ENCODE results near the gene RAD51B. TPM values are rescaled to one million over a fixed set of nuclear protein-coding genes. Genes with fewer than 3 reads are reported as not detected.
"Not testable (repeated sequence)": the region's sequence is repeated elsewhere in the genome, so short reads cannot be mapped to it uniquely, and the experiment has no call there.

Gene RAD51B
- total RNA-seq, 1 donor = 22.4 TPM

DNA sequence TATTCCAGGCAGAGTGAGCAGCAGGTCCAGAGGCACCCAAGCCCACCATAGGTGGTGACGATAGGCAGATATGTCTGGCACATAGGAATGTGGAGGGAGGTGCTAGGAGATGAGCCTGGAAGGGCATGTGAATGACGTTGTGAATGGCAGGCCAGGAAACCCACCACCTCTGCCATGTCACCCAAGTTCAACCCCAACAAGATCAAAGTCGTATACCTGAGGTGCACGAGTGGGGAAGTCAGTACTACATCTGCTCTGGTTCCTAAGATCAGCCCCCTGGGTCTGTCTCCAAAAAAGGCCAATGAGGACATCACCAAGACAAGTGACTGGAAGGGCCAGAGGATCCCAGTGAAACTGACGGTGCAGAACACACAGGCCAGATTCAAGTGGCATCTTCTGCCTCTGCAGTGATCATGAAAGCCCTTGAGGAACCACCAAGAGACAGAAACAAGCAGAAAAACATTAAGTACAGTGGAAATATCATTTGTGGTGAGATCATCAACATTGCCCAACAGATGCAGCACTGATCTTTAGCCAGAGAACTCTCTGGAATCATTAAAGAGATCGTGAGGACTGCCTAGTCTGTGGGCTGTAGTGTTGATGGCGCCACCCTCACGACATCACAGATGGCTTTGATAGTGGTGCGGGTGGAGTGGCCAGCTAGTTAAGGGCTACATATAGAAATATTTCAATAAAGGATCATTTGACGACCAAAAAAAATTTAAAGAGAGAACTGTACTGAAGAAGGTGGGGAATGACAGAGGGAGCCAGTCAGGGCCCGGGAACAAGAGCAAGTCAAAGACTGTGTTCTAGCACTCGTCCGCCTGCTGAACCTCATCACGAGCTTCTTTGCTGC is 873.6 kb downstream of the RAD51B start:
- DNase-seq (ENCODE audit: low read depth in 2 of 3, low spot score in 2 of 3) = no peak

DNA sequence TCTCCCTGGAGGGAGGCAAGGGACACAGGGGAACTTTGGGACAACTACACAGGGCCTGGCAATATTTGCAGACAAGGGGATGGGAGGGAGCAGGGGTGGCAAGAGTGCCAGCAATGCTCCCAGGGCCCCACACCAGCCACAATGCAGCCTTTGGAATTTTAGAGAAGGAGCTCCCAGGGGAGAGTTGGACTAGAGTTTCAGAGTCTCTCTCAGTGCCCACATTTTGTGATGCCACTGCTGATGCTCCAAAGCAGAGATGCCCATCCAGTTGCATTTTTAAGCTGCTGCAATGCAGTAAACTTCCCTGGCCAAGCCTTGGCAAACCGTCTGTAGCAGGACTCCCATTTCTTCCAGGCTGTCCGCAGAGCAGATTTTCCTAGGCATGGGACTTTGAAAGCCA is 874.3 kb downstream of the RAD51B start:
- DNase-seq (ENCODE audit: low read depth in 2 of 3, low spot score in 2 of 3) = no peak

- peak in 2 of 3 donors; percentile 46 to 68 for DNase-seq (ENCODE audit: low read depth in 2 of 3, low spot score in 2 of 3)
Observed at GRCh38 chr14:68694516-68695235, 875.1 kb downstream of the RAD51B start.

GRCh38 chr14:68695326-68695768 is 875.8 kb downstream of the RAD51B start:
- DNase-seq (ENCODE audit: low read depth in 2 of 3, low spot score in 2 of 3) = peak in 1 of 3 donors; percentile 52

GRCh38 chr14:68695856-68696255 is 876.3 kb downstream of the RAD51B start:
- DNase-seq (ENCODE audit: low read depth in 2 of 3, low spot score in 2 of 3) = no peak

- no peak for DNase-seq (ENCODE audit: low read depth in 2 of 3, low spot score in 2 of 3)
Observed at GRCh38 chr14:68696266-68696665, 876.7 kb downstream of the RAD51B start.

DNA sequence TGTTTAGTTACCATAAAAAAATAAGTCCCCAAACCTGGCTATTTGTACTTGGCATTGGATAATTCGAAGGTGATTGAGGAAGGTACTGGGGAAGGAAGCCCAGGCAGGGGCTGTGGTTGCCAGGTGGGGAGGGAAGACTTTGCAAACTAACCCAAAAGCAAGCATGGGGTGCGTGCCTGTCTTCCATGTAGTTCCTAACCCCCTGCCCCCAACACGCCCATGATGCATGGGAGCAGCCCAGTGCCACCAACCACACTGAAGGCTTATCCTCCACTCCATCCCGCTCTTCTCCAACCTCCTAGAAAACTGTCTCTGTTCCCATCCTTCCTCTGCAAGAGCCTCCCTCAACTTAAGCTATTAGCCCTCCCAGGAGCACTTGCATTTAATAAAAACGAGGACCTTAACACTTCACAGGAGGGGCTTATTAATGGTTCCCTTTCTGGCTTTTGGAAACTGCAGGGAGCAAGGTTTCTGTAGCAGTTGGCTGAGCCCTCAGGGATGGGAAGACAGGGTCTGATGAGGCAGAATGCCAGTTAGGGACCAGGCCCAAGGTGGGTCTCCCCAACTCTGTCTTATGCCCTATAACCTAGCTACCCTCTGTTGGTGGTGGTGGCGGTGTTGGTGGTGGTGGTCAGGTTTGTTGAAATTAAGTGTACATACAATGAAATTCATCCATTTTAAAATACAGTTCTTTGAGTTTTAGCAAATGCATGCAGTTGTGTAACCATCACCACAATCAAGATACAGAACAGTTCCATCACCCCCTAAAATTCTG is 877.3 kb downstream of the RAD51B start:
- DNase-seq (ENCODE audit: low read depth in 2 of 3, low spot score in 2 of 3) = no peak

DNA sequence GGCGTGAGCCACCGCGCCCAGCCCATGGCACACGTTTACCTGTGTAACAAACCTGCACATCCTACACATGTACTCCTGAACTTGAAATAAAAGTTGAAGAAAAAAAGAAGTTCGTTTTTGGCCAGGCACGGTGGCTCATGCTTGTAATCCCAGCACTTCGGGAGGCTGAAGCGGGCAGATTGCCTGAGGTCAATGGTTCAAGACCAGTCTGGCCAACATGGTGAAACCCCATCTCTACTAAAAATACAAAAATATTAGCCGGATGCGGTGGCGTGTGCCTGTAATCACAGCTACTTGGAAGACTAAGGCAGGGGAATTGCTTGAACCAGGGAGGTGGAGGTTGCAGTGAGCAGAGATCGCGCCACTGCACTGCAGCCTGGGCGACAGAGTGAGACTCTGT is 879.2 kb downstream of the RAD51B start:
- DNase-seq (ENCODE audit: low read depth in 2 of 3, low spot score in 2 of 3) = not testable (repeated sequence)

GRCh38 chr14:68701001-68701741 is 881.6 kb downstream of the RAD51B start:
- DNase-seq (ENCODE audit: low read depth in 2 of 3, low spot score in 2 of 3) = no peak

DNA sequence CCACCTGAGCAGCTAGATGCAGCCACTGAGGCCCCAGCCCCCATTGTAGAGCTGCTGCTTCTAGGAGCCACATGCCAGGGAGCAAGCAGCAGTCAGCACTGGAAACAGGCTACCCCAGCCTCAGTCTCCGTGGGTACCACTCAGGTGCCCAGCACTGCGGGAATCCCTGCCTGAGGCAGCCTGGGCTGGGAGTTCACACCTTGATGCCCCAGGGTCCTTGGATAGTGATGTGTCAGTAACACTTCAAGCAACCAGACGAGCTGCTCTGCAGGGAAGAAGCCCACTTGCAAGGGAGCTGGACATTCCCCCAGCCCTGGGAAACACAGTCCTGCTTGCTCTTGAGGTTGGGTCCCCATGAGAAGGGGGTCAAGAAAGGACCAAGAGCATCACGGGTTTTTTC is 882.6 kb downstream of the RAD51B start:
- DNase-seq (ENCODE audit: low read depth in 2 of 3, low spot score in 2 of 3) = no peak

DNA sequence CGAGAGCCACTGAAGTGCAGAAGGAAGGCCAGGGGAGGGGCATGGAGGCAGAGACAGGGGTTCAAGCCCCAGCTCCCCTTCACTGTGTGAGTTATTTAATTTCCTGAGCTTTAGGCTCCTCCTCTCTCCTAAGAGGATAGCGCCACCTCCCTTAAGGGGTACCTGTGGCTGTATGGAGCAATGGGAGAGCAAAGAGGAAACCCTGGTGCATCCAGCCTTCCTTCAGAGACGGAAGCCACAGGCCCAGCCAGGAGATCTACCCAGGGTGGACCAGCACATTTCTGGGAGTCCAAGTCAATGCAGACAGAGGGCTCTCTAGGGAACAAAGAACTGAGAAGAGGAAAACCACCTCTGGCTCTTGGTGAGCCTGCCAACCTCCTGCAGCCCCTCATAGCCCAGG is 883.0 kb downstream of the RAD51B start:
- DNase-seq (ENCODE audit: low read depth in 2 of 3, low spot score in 2 of 3) = no peak

DNA sequence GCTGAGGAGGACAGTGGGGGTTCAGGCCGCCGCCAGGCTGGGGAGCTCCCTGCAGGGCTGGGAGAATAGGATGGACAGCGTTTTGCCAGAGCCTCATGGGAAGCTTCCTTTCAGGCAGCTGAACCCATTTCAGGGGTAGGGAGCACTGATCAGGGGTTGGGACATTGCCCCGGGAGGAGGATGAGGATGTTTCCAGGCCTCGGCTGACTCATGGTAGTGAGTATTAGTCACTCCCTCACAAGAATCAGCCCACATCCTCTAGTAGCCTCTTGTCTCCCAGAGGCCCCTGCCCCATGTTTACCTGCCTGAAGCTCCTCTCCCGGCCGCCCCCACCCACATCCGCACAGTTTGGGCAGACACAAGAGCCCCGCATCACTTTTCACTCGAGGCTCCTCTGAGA is 883.5 kb downstream of the RAD51B start:
- DNase-seq (ENCODE audit: low read depth in 2 of 3, low spot score in 2 of 3) = no peak

DNA sequence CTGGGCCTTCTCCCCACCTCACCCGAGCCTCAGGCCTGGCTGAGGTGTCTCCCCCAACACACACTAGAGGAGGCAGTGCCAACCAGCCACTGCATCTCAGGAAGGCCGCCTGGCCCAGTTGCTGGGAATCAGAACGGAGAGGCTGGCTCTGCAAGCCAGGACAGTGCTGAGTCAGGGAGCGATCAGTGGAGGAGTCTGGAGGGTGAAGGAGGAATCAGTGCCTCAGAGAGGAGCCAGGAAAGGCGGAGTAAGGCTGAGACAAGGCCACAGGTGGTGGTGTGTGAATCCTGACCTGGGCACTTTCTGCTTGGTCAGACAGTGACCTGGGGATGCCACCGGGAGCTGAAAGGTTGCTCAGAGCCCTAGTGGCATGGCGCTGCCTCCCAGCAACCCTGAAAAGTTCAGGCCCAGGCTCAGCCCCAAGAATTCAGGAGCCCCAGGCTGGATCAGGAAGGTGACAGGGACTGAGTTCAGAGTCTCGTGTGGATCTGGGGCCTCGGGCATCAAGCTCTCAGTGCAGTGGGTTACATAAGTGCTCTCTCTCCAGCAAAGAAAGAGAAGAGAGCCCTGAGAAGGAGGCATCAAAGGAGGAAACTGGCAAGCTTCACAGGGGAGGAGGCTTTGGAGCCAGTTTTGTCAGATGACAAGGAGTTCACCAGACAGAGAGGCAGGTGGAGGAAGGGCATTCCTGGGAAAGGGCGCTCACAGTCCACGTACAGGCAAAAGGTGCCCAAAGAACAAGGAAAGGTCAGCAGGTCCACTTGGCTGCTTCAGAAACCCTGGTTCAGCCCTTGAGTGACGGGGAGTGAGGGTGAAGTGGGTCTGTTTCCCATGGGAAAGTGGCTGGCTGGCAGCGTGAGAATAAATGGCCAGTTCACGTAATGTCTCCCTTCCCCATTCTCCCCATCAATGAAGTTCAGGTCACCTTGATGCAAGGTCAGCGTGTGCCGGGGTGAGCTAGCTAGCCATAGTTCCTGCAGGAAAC is 885.4 kb downstream of the RAD51B start:
- DNase-seq (ENCODE audit: low read depth in 2 of 3, low spot score in 2 of 3) = no peak

DNA sequence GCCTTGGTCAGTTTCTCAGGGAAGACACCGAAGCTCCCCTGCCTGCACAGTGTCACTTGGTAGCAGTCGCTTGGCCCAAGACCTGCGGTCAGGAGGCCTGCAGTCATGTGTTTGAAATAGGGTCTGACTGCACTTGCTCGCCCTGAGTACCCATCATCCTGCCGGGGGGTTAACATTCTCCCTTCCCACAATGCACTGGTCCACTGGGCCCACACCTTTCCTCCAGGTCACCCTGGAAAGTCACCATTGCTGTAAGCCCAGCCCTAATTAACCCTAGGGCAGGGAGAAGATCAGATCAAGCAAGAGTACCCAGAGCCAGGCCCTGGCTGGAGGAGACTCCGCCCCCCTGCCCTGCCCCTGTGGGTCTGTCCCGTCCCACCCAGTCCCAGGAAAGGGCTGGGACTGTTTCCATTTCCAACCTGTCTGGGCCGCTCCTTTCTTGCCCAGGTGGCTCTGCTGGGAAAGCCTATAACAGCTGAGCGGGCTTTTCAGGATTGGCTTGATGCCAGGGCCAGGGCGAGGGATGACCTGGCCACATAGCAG is 886.2 kb downstream of the RAD51B start:
- DNase-seq (ENCODE audit: low read depth in 2 of 3, low spot score in 2 of 3) = no peak

- no peak for DNase-seq (ENCODE audit: low read depth in 2 of 3, low spot score in 2 of 3)
Observed at GRCh38 chr14:68707482-68707881, 887.9 kb downstream of the RAD51B start.

DNA sequence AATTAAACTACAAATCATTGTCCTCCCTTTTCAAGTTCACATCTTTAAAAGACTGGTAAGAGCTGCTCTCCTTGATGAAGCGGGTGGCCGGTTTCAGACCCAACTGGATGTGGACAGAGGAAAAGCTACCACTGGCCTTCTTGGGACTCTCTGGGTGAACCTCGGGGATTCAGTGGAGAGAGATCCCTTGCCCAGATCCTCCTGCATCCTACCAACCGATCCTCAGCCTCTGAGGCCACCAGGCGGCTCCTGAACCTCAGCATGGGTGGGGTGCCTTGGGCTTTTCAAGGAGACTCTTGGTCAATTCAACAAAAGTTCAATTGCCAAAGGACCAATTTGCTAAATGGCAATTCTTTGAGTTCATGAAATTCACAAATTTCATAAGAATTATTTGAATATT is 888.8 kb downstream of the RAD51B start:
- no peak for DNase-seq (ENCODE audit: low read depth in 2 of 3, low spot score in 2 of 3)

GRCh38 chr14:68709007-68709406 is 889.4 kb downstream of the RAD51B start:
- DNase-seq (ENCODE audit: low read depth in 2 of 3, low spot score in 2 of 3) = no peak

DNA sequence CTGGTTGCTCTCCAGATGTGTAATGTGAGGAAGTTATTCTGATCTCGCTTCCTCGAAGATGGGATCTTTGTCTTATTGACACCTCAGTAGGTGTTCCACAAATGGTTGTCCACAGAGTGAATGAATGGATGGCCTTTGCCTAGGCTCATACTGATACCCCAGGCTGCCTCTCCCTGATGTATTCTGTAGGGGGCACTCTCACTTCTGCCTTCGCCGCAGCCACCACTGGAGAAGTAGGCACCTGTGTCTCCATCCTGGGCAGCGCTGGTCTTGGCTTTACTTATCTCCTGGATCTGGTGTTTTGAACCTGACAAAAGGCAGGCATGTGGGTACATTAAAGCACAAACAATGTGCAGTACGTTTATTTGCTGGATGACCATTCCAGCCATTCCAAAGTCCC is 891.2 kb downstream of the RAD51B start:
- DNase-seq (ENCODE audit: low read depth in 2 of 3, low spot score in 2 of 3) = no peak

Data from hematopoietic multipotent progenitor cell (in vitro differentiated cells).